Lung (tissue), 12 donors: ENCODE measurements around the gene GFOD2. TPM values are rescaled to one million over a fixed set of nuclear protein-coding genes. Genes with fewer than 3 reads are reported as not detected.

ENCODE experiments used
- ATAC-seq: fragments of 200-7000 bp; cut with Tn5 transposase; one replicate; pipeline ENCODE4 v1.9.1; 2020; ENCODE audit warnings: moderate number of reproducible peaks; ENCODE audit not compliant: insufficient read depth, low FRiP score
- DNase-seq, 3 donors: peaks; one replicate each; pipeline ENCODE4 v3.0.0-alpha.2; 2013 to 2017
- H3K27ac ChIP-seq, 2 donors: one replicate each; pipeline ENCODE4 v1.5.1; 2013; ENCODE audit warnings: mild to moderate bottlenecking in 2 of 2, moderate library complexity in 2 of 2, control low read depth in 1 of 2, inconsistent platforms in 1 of 2, low read depth in 1 of 2, low read length in 1 of 2
- H3K27me3 ChIP-seq, 3 donors: one replicate each; pipeline ENCODE4 v1.5.1; 2013; ENCODE audit warnings: low read length in 2 of 3; ENCODE audit not compliant: control insufficient read depth in 3 of 3, insufficient read depth in 3 of 3
- H3K36me3 ChIP-seq, 4 donors: one replicate each; pipeline ENCODE4 v1.5.1; 2013; ENCODE audit warnings: low read length in 4 of 4, mild to moderate bottlenecking in 1 of 4, moderate library complexity in 1 of 4; ENCODE audit not compliant: control insufficient read depth in 4 of 4, insufficient read depth in 4 of 4
- H3K4me1 ChIP-seq, 5 donors: one replicate each; pipeline ENCODE4 v1.5.1; 2013; ENCODE audit warnings: low read length in 5 of 5, mild to moderate bottlenecking in 2 of 5, moderate library complexity in 1 of 5; ENCODE audit not compliant: control insufficient read depth in 5 of 5, insufficient read depth in 5 of 5
- H3K4me3 ChIP-seq: one replicate; pipeline ENCODE4 v1.5.1; 2013; ENCODE audit warnings: mild to moderate bottlenecking, control low read depth, moderate library complexity
- H3K9ac ChIP-seq, 2 donors: one replicate each; pipeline ENCODE4 v1.5.1; 2013; ENCODE audit warnings: low read length in 2 of 2, control low read depth in 1 of 2; ENCODE audit not compliant: insufficient read depth in 1 of 2
- H3K9me3 ChIP-seq, 4 donors: one replicate each; pipeline ENCODE4 v1.5.1; 2013; ENCODE audit warnings: low read length in 3 of 4, mild to moderate bottlenecking in 1 of 4, moderate library complexity in 1 of 4; ENCODE audit not compliant: control insufficient read depth in 4 of 4, insufficient read depth in 3 of 4
- WGBS, 2 donors: extraction: QIAGEN DNeasy Blood & Tissue Kit; methylation state at CpG; one replicate each; pipeline ENCODE4 v1.1.7; 2013; 5-methylcytosine and 5-hydroxymethylcytosine counted together
- polyA plus RNA-seq, 2 donors: library from polyadenylated mRNA; stranded (reverse); fragments of 200-250 nt; gene quantifications; one replicate each; pipeline ENCODE4 v1.2.1, GENCODE V29; 2013
- total RNA-seq, 2 donors: library from RNA; depleted of rRNA in 1 of 2; stranded (reverse); fragments of >200 nt in 1 of 2; gene quantifications; one replicate each; pipeline ENCODE4 v1.2.1, GENCODE V29; 2014 to 2021
- TF ChIP-seq, protein P1 (sequence below): IDR thresholded peaks from 2 replicates; pipeline ENCODE4 v1.5.1; 2012; ENCODE audit warnings: mild to moderate bottlenecking; ENCODE audit errors: control extremely low read depth, extremely low read depth
- donor health status: control.
- donor health status: control.
- donor health status: Bipolar disorder and iron deficiency.
- donor health status: healthy.
- donor health status: DM: yes; HTN: yes; CAD: no.

GFOD2 gene
- total and polyA plus RNA-seq, 4 donors: 10.1 to 26.3 (median 16.1) TPM

DNA sequence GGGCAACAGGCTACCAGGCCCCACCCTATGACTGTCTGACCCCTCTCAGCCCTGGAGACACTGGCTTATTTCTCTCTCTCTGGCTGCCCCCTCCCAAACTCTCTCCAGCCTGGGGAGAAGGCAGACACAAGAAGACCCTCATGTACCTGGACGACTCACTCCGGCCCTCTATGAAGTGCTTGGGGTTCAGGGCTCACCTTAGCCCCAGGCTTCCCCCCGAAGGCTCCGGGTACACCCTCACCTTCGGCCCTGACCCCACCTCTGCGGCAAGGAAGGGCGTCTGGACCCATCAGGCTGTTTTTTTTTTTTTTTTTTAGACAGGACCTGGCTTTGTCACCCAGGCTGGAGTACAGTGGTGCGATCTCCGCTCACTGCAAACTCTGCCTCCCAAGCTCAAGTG lies 75.1 kb downstream of the GFOD2 start:
- TF ChIP-seq, protein P1, sequence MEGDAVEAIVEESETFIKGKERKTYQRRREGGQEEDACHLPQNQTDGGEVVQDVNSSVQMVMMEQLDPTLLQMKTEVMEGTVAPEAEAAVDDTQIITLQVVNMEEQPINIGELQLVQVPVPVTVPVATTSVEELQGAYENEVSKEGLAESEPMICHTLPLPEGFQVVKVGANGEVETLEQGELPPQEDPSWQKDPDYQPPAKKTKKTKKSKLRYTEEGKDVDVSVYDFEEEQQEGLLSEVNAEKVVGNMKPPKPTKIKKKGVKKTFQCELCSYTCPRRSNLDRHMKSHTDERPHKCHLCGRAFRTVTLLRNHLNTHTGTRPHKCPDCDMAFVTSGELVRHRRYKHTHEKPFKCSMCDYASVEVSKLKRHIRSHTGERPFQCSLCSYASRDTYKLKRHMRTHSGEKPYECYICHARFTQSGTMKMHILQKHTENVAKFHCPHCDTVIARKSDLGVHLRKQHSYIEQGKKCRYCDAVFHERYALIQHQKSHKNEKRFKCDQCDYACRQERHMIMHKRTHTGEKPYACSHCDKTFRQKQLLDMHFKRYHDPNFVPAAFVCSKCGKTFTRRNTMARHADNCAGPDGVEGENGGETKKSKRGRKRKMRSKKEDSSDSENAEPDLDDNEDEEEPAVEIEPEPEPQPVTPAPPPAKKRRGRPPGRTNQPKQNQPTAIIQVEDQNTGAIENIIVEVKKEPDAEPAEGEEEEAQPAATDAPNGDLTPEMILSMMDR: no peak
- 93 to 97% methylated on average over 9 of the region's 9 CpGs for WGBS, 2 donors
- Histone ChIP-seq H3K9me3 (no peaks in the 10 kb centered on the region), H3K4me3 (no peak overlapping the region), H3K27me3 (peaks cover 0 to 23% (median 20%) of the 10 kb centered on the region in 3 donors), H3K36me3 (peaks cover 1 to 5% (median 2%) of the 10 kb centered on the region in 4 donors), H3K27ac (no peak overlapping the region), H3K9ac (no peak overlapping the region), H3K4me1 (peaks cover 0 to 9% (median 2%) of the 10 kb centered on the region in 5 donors)
- DNase-seq (no peak), ATAC-seq (no peak)

DNA sequence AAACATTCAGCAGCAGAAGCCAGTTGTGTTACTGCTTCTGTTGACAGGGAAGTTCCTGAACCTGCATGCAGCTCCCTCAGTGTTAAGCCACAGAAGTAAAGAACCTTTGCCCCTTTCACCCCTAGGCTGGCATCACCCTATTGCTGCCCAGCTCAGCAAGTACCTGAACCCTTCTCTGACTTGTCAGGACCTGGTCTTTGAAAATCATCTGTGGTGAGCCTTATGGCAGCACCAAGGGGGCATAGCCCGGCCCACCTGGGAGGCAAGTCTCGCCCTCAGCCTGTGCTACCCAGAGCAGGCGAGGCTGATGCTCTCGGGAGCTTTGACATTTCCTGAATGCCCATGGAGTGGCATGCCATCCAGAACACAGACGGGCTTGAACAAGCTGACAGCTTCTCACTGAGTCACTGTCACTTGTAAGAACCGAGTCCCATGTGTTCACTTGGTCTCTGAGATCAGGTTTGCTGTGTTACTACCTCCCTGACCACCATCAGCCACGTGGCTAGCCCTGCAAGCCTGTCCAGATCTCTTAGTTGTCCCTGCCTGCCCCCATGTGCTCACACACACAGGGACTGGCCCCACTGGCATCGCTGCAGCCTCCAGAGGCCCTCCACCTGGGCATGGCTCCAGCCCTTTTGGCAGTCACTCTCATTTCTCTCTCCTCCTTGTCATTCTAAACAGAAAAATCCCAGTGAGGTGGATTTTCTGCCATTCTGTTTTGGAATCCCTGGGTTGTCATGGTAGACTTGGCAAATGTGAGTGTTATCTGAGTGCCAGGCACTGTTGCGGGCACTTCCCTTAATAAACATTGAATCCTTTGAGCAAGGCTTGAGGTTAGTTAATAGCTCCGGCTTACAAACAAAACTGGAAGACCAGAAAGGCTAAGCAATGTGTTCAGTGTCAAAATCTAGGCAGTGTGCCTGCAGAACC lies 77.1 kb downstream of the GFOD2 start:
- no peak for ATAC-seq

DNA sequence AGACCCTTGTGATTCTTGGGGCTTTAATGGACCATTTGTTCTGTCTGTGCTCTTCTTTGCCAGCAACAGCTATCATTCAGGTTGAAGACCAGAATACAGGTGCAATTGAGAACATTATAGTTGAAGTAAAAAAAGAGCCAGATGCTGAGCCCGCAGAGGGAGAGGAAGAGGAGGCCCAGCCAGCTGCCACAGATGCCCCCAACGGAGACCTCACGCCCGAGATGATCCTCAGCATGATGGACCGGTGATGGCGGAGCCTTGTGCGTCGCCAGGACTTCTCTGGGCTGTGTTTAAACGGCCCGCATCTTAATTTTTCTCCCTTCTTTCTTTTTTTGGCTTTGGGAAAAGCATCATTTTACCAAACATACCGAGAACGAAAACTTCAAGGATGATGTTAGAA lies 81.5 kb downstream of the GFOD2 start:
- Histone ChIP-seq H3K4me3 (no peak overlapping the region), H3K9me3 (no peaks in the 10 kb centered on the region), H3K9ac (no peak overlapping the region), H3K4me1 (peaks cover 0 to 11% (median 2%) of the 10 kb centered on the region in 5 donors), H3K27ac (no peak overlapping the region), H3K27me3 (no peaks in the 10 kb centered on the region), H3K36me3 (peaks cover 21 to 36% (median 32%) of the 10 kb centered on the region in 4 donors)
- TF ChIP-seq, protein P1: no peak
- WGBS, 2 donors: 91 to 95% methylated on average over 12 of the region's 12 CpGs
- no peak for ATAC-seq
- DNase-seq: no peak

More for the DNA sequence above, 77.1 kb downstream of the GFOD2 start:
- H3K9ac ChIP-seq: no peak overlapping the region
- WGBS, 2 donors: 47 to 70% methylated on average over 10 of the region's 10 CpGs
- TF ChIP-seq, protein P1: no peak
- peaks cover 0 to 9% (median 2%) of the 10 kb centered on the region in 5 donors for H3K4me1 ChIP-seq
- peaks cover 16 to 19% (median 17%) of the 10 kb centered on the region in 4 donors for H3K36me3 ChIP-seq
- H3K9me3 ChIP-seq: no peaks in the 10 kb centered on the region
- peak overlapping the region in 1 of 2 donors; percentile 24 for H3K27ac ChIP-seq
- no peak overlapping the region for H3K4me3 ChIP-seq
- peak in 1 of 3 donors; percentile 42 for DNase-seq
- H3K27me3 ChIP-seq: peaks cover 0 to 17% (median 3%) of the 10 kb centered on the region in 3 donors
